ELF-1 (cell line): ENCODE results near the gene ADH5.
"Not testable (repeated sequence)": the region's sequence is repeated elsewhere in the genome, so short reads cannot be mapped to it uniquely, and the experiment has no call there.

ENCODE experiments used
- DNase-seq: peaks from one replicate; pipeline ENCODE4 v3.0.0-alpha.2; 2016; ENCODE audit warnings: low read depth, low spot score

ADH5 gene

DNA sequence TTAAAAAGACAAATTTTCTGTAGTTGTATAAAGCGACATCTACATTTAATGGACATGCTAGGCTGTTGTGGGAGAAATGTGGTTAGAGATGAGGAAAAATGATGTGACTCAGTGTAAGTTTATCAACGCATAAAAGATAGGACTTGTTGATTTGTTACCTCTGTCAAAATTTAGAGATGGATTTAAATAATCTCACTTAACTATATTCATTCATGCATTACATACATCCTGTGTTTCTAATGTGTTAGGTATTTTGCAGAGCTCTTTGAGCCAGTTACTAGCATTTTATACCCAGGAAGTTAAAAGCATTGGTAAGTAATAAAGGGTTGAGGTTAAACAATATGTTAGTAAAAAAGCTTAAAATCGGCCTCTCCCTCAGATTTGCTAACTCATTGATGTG, 58.7 kb downstream of the ADH5 start:
- DNase-seq: no peak

DNA sequence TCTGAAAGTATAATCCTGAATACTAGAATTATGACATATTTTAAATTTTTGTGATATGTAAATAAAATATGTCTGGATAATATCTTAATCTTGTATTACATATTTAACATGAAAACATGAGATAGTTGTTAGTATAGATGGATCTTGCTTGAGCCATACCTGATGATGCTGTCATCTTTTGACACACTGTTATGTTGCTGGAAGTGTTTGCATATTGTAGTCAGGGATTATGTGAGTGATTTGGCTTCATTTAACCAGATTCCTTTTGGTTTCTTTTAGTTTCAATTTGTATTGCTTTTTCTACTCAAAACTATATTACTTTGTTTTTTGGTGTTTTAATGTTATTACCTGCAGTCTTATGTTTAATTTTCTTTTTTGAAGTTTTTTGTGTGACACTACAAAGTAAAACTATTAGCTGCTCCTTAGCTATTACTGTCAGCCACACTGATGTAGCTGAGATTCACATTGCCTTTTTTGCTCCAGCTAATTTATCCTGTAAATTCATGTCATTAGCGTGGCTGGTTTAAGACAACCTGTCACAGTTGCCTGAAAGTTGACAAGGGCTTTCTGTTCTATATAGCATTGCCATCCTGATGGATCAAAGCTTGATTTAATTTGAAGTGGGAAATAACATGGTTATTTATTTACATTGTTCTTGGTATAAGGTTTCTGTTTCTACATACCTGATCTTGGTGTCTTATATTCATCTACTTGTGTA, 59.4 kb downstream of the ADH5 start:
- DNase-seq: no peak

DNA sequence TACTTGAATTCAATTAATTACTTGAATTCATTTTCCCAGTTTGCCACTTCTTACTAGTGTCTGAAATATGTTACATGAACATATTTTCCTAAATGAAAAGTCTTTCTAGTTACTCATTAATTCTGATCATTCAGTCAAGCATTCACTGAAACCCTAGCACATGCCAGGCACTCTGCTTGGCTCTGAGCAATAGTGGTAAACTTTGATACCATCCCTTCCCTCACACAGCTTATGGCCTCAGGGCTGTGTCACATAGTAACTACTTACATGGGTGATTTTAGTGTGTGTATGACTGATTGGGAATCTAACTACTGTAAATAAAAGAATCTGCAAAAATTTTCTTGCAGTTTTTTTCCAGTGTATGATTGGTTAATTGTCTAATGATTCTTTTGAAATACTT, 60.4 kb downstream of the ADH5 start:
- no peak for DNase-seq

DNA sequence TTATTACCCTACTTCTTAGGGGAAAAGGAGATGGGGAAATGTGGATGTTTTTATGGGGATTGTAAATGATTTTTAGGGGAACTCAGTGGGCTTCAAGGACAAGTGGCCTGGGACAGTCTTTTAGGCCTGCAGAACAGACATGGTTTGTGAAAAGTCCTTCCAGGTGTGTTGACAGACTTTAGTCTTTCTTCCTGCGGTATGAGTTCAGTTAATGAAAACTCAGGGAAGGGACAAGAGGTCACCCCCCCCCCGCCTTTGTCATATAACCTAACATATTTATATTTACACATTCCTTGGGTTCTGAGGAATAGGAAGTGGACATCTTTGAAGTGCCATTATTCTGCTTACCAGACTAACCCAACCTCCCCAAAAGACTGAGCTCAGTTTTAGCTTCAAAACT, 61.3 kb downstream of the ADH5 start:
- no peak for DNase-seq

DNA sequence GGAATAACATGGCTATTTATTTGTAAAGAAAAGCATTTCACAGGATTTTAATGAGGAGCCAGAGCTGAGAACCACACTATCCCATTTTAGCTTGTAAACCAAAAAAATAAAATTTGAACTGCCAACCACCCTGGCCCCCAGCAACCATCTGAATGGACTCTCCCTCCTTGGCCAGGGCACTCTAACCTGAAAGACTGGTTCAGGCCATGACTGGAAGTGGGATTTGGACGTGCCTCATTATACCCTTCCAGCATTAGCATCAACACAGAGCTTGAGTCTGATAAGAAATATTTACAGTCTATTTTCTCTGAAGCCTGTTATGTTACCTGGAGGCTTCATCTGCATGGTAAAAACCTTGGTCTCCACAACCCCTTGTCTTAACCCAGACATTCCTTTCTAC, 63.1 kb downstream of the ADH5 start:
- peak; percentile 59 for DNase-seq

DNA sequence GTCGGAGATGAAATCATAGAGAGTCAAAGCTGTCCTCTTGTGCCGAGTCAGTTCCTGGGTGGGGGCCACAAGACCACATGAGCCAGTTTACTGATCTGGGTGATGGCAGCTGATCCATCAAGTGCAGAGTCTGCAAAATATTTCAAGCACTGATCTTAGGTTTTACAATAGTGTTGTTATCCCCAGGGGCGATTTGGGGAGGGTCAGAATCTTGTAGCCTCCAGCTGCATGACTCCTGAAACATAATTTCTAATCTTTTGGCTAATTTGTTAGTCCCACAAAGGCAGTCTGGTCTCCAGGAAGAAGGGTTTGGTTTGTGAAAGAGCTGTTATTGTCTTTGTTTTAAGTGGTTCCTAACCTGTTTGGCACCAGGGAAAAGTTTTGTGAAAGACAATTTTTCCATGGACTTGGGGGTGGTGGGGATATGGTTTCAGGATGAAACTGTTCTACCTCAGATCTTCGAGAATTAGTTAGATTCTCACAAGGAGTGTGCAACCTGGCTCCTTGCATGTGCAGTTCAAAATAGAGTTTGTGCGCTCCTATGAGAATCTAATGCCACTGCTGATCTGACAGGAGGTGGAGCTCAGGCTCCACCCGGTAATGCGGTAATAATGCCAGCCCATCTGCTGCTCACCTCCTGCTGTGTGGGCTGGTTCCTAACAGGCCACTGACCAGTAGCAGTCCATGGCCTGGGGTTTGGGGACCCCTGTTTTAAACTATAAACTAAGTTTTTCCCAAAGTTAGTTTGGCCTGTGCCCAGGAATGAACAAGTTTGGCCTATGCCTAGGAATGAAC, 63.9 kb downstream of the ADH5 start:
- peak; percentile 36 for DNase-seq

DNA sequence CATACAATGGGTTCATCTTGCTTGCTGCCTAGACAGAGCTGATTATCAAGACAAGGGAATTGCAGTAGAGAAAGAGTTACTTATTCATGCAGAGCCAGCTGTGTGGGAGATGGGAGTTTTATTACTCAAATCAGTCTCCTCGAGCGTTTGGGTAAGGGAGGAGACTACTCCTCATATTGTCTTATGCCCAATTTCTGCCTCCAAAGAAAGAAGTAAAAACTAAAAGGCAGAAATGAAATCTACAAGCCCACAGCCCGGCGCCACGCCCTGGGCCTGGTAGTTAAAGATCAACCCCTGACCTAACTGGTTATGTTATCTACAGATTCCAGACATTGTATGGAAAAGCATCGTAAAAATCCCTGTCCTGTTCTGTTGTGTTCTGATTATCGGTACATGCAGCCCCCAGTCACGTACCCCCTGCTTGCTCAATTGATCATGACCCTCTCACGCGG, 64.8 kb downstream of the ADH5 start:
- DNase-seq: not testable (repeated sequence)

DNA sequence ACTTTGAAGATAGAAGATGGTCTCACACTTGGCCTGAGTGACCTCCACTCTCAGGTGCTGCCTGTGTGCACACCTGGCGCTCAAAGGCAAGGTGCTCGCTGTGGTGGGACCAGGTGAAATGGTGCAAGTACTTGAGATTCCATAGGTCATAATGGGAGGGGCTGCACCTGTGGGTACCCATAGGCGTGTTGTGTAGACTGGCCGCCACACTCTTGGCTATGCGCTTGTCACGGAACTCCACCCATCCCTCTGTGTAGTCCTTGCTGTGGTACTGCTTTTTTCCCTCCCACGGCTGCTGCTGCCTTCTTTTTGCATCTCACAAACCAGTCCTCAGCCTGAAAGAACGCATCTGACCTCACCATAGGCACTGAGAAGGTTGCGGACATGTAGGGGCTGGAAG, 66.0 kb downstream of the ADH5 start:
- DNase-seq: no peak

DNA sequence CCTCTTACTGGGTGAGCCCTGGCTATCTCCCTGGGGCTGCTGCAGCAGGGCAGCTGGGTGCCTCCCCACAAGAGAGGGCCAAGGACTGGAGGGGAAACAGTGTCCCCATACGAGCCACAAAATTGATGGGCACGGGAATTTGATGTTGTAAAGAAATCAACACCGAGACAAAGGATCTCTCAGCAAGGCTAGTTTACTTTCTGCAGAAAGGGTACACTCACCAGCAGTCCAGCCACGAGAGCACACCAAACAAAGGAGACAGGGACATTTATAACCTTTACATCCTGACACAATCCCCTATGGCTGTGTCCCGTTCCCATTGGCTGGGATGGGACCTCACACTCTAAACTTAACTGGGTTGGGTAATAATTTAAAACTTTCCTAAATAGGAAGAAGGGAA, 67.2 kb downstream of the ADH5 start:
- no peak for DNase-seq
